GM21423 (cell line): Measurements from ENCODE around the gene PORCN.

Experiments
- ATAC-seq: cut with Tn5 transposase; IDR thresholded peaks from one replicate; pipeline ENCODE4 v1.9.1; 2021; ENCODE audit warnings: mild to moderate bottlenecking, moderate library complexity; ENCODE audit not compliant: unreplicated experiment

PORCN gene

GRCh38 chrX:48508400-48509244 is at the start of gene PORCN:
Gene PORCN, plus strand, starts transcription at chrX:48508992. Its CDS starts 829 bp downstream, at chrX:48509821.
- peak; percentile 87 for ATAC-seq

GRCh38 chrX:48459483-48459882 is 49.3 kb upstream of the PORCN start:
- no peak for ATAC-seq

GRCh38 chrX:48460031-48460430 is 48.8 kb upstream of the PORCN start:
- no peak for ATAC-seq

GRCh38 chrX:48460606-48461005 is 48.2 kb upstream of the PORCN start:
- no peak for ATAC-seq

- no peak for ATAC-seq
Measured at GRCh38 chrX:48461830-48462229, 47.0 kb upstream of the PORCN start.

- ATAC-seq: no peak
Measured at GRCh38 chrX:48465336-48465933, 43.4 kb upstream of the PORCN start.

GRCh38 chrX:48466696-48467095 is 42.1 kb upstream of the PORCN start:
- no peak for ATAC-seq

- ATAC-seq: no peak
Measured at GRCh38 chrX:48467281-48467761, 41.5 kb upstream of the PORCN start.

- peak; percentile 57 for ATAC-seq
Measured at GRCh38 chrX:48468247-48468671, 40.5 kb upstream of the PORCN start.

GRCh38 chrX:48468693-48469691 is 39.8 kb upstream of the PORCN start:
- peak; percentile 65 for ATAC-seq

- no peak for ATAC-seq
Measured at GRCh38 chrX:48470110-48470832, 38.5 kb upstream of the PORCN start, which contains the start of gene SLC38A5. Gene SLC38A5, minus strand, starts transcription at chrX:48470260. Its CDS starts 2,336 bp downstream, at chrX:48467924.

- no peak for ATAC-seq
Measured at GRCh38 chrX:48470833-48471118, 38.0 kb upstream of the PORCN start.

- ATAC-seq: no peak
Measured at GRCh38 chrX:48471504-48471903, 37.3 kb upstream of the PORCN start.

GRCh38 chrX:48472225-48472624 is 36.6 kb upstream of the PORCN start:
- ATAC-seq: no peak

- ATAC-seq: no peak
Measured at GRCh38 chrX:48472851-48473703, 35.7 kb upstream of the PORCN start.

- no peak for ATAC-seq
Measured at GRCh38 chrX:48473704-48473990, 35.1 kb upstream of the PORCN start.

GRCh38 chrX:48474127-48474526 is 34.7 kb upstream of the PORCN start:
- no peak for ATAC-seq

- no peak for ATAC-seq
Measured at GRCh38 chrX:48474581-48474980, 34.2 kb upstream of the PORCN start.

GRCh38 chrX:48475296-48475695 is 33.5 kb upstream of the PORCN start:
- ATAC-seq: no peak
